ENCODE measurements around the gene SIDT1. TPM values are rescaled to one million over a fixed set of nuclear protein-coding genes. Genes with fewer than 3 reads are reported as not detected.

SIDT1 gene
- total RNA-seq, 5 donors from 2014 or later (not counting 1 experiment from before 2014, with no cell fraction given) = 44.9 to 75.5 (median 48.7) TPM

- Histone ChIP-seq H3K27me3 (replicated peaks in 1 of 2; ENCODE audit: control insufficient read depth in 2 of 2, extremely low read depth in 1 of 2, insufficient read depth in 2 of 2, low read length in 1 of 2) (no peaks in the 10 kb centered on the region), H3K36me3 (ENCODE audit: control insufficient read depth in 2 of 2, extremely low read depth in 1 of 2, insufficient read depth in 1 of 2, low read length in 1 of 2) (peaks cover 16 to 73% of the 10 kb centered on the region in 2 donors), H3K27ac (ENCODE audit: low read length) (no peak overlapping the region), H3K9me3 (no peaks in the 10 kb centered on the region), H3K4me3 (ENCODE audit: control insufficient read depth in 1 of 2, extremely low read depth in 1 of 2, low read length in 1 of 2) (no peak overlapping the region), H3K4me1 (ENCODE audit: control insufficient read depth in 1 of 2, extremely low read depth in 1 of 2, insufficient read depth in 2 of 2, low read length in 2 of 2) (no peaks in the 10 kb centered on the region)
- Mint-ChIP-seq H3K27ac (peak overlapping the region in 1 of 2 donors; percentile 18), H3K27me3 (no peaks in the 10 kb centered on the region), H3K4me3 (peak overlapping the region in 1 of 3 donors; percentile 4), H3K4me1 (peaks cover 0 to 7% (median 5%) of the 10 kb centered on the region in 3 donors), H3K36me3 (peaks cover 62% of the 10 kb centered on the region), H3K9me3 (no peaks in the 10 kb centered on the region)
- DNase-seq = peak in 4 of 35 experiments; percentile 6 to 24 (median 14)
- ATAC-seq (replicated peaks in 1 of 4) = peak in 1 of 4 experiments; percentile 50
- 80% methylated on average over 3 of the region's 10 CpGs for WGBS (ENCODE audit: insufficient coverage)
- CTCF ChIA-PET = interaction anchor here in 1 of 2 donors (0.6 kb wide), 1 partner anchor 26 kb away, joined by 3 read pairs; no protein-coding TSS in a partner anchor
- POLR2A ChIA-PET = no interaction called here
Measured at GRCh38 chr3:113626503-113627371, 94.4 kb downstream of the SIDT1 start.

DNA sequence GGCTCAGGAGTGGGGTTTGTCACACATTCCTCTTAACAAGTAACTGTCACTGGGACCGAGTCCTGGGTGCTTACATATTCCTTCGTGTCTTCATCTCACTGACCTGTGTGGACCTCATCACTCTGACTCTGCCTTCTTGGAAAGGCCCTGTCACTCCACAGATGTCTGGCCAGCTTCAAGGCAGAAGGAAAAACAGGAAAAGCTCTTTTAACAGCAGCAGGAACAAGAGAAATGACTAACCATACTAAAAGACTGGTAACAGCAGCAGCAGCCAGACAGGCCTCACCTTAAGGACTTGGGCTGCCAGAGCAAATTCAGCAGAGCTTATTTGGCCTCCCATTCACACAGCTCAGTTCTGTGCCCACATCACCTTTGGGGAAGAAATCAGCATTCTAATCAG lies 96.0 kb downstream of the SIDT1 start:
- H3K36me3 Mint-ChIP-seq = peaks cover 58% of the 10 kb centered on the region
- H3K4me1 Mint-ChIP-seq = peaks cover 0 to 7% (median 5%) of the 10 kb centered on the region in 3 donors
- Histone ChIP-seq H3K9me3 (no peaks in the 10 kb centered on the region), H3K27ac (ENCODE audit: low read length) (no peak overlapping the region), H3K27me3 (replicated peaks in 1 of 2; ENCODE audit: control insufficient read depth in 2 of 2, extremely low read depth in 1 of 2, insufficient read depth in 2 of 2, low read length in 1 of 2) (no peaks in the 10 kb centered on the region), H3K36me3 (ENCODE audit: control insufficient read depth in 2 of 2, extremely low read depth in 1 of 2, insufficient read depth in 1 of 2, low read length in 1 of 2) (peaks cover 13 to 64% of the 10 kb centered on the region in 2 donors), H3K4me1 (ENCODE audit: control insufficient read depth in 1 of 2, extremely low read depth in 1 of 2, insufficient read depth in 2 of 2, low read length in 2 of 2) (no peaks in the 10 kb centered on the region), H3K4me3 (ENCODE audit: control insufficient read depth in 1 of 2, extremely low read depth in 1 of 2, low read length in 1 of 2) (no peak overlapping the region)
- WGBS (ENCODE audit: insufficient coverage) = 100% methylated on average over 2 of the region's 2 CpGs
- no peak for DNase-seq
- H3K4me3 Mint-ChIP-seq = no peak overlapping the region
- no peaks in the 10 kb centered on the region for H3K9me3 Mint-ChIP-seq
- no peak for ATAC-seq (replicated peaks in 1 of 4)
- H3K27me3 Mint-ChIP-seq = no peaks in the 10 kb centered on the region
- CTCF ChIA-PET = no interaction called here
- no peak overlapping the region for H3K27ac Mint-ChIP-seq
- POLR2A ChIA-PET = no interaction called here

- H3K4me3 Mint-ChIP-seq = no peak overlapping the region
- CTCF ChIA-PET = interaction anchor here in 1 of 2 donors (0.6 kb wide), 1 partner anchor 16 kb away, joined by 3 read pairs; no protein-coding TSS in a partner anchor
- no peaks in the 10 kb centered on the region for H3K27me3 Mint-ChIP-seq
- ATAC-seq (replicated peaks in 1 of 4) (no peak), DNase-seq (no peak)
- H3K36me3 Mint-ChIP-seq = peaks cover 57% of the 10 kb centered on the region
- no peaks in the 10 kb centered on the region for H3K27me3 ChIP-seq (replicated peaks in 1 of 2; ENCODE audit: control insufficient read depth in 2 of 2, extremely low read depth in 1 of 2, insufficient read depth in 2 of 2, low read length in 1 of 2)
- peaks cover 0 to 10% (median 5%) of the 10 kb centered on the region in 3 donors for H3K4me1 Mint-ChIP-seq
- WGBS (ENCODE audit: insufficient coverage) = 95% methylated on average over 2 of the region's 6 CpGs
- POLR2A ChIA-PET = no interaction called here
- H3K4me1 ChIP-seq (ENCODE audit: control insufficient read depth in 1 of 2, extremely low read depth in 1 of 2, insufficient read depth in 2 of 2, low read length in 2 of 2) = no peaks in the 10 kb centered on the region
- H3K9me3 ChIP-seq = no peaks in the 10 kb centered on the region
- H3K36me3 ChIP-seq (ENCODE audit: control insufficient read depth in 2 of 2, extremely low read depth in 1 of 2, insufficient read depth in 1 of 2, low read length in 1 of 2) = peaks cover 8 to 59% of the 10 kb centered on the region in 2 donors
- H3K4me3 ChIP-seq (ENCODE audit: control insufficient read depth in 1 of 2, extremely low read depth in 1 of 2, low read length in 1 of 2) = no peak overlapping the region
- H3K27ac Mint-ChIP-seq = no peak overlapping the region
- H3K9me3 Mint-ChIP-seq = no peaks in the 10 kb centered on the region
- H3K27ac ChIP-seq (ENCODE audit: low read length) = no peak overlapping the region
Measured at GRCh38 chr3:113628788-113629187, 96.4 kb downstream of the SIDT1 start.

DNA sequence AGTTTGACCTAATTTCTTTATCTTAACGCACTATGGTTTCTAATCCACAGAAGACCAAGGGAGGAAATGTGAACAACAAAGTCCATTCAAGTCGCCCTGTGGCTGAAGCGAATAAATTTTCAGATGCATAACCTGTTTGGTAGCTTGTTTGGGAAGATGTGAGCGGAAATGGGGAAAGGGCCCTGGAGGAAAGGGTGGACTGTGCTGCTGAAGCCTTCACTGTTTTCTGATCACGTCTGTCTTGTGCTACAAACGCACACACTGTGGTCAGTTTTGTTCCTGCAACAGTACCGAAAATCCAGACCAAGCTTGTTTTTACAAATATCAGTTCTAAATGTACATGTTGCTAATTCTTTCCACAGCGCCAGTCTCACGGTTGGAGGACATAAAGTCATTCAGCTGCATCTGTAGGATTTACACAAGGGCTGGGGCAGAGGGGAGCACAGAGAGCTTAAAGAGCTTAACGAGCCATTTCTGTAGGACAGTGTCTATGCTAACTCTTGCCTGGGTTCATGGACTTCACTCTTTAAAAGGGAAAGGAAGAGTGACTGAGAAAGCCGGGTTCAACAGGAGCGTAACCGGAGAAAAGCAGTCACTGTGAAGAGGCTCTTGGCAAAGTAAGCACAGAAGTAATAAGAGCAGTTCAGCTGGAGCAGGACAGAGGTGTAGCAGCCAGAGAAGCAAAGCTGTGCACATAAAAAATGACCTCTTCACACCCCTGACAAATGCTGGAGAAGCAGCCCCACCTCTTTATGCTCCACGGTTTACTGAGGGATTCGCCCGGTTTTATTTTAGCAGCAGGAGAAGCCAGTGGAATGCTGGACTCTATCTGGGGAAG lies 97.4 kb downstream of the SIDT1 start:
- ATAC-seq (replicated peaks in 1 of 4) = no peak

DNA sequence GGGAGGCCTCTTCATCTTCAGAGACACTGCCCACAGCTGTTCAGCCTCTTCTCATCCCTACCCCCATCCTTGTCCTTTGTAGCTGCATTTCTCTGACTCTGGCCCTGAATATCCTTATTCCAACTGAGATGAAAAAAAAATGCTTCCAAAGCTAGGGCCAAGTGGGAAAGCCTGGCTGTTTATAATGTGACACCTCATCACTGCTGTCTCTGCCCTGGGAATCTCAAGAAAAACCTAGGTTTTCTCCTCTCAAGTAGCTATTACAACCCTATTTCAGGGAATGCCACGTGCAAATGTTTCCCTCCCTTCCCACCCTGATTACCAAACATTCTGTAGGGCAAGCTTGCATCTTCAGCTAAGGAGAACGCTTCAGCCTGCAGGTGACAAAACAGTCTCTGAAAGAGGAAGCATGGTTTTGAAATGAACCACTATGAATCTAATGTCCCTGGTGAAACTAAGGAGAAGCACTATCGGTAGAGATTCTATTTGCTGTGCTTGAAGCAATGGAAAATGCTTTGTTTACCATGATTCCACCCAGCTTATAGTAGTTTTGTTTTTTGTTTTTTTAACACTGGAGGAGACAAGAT lies 98.7 kb downstream of the SIDT1 start:
- peaks cover 7 to 43% of the 10 kb centered on the region in 2 donors for H3K36me3 ChIP-seq (ENCODE audit: control insufficient read depth in 2 of 2, extremely low read depth in 1 of 2, insufficient read depth in 1 of 2, low read length in 1 of 2)
- H3K27ac ChIP-seq (ENCODE audit: low read length) = no peak overlapping the region
- ChIA-PET POLR2A (no interaction called here), CTCF (interaction anchor here in 1 of 2 donors (0.7 kb wide), 1 partner anchor 11 kb away, joined by 5 read pairs; no protein-coding TSS in a partner anchor)
- Mint-ChIP-seq H3K9me3 (no peaks in the 10 kb centered on the region), H3K27ac (peak overlapping the region in 1 of 2 donors; percentile 48), H3K4me3 (no peak overlapping the region), H3K36me3 (peaks cover 39% of the 10 kb centered on the region), H3K4me1 (peaks cover 0 to 7% (median 0%) of the 10 kb centered on the region in 3 donors), H3K27me3 (no peaks in the 10 kb centered on the region)
- no peaks in the 10 kb centered on the region for H3K27me3 ChIP-seq (replicated peaks in 1 of 2; ENCODE audit: control insufficient read depth in 2 of 2, extremely low read depth in 1 of 2, insufficient read depth in 2 of 2, low read length in 1 of 2)
- DNase-seq (no peak), ATAC-seq (replicated peaks in 1 of 4) (no peak)
- WGBS (ENCODE audit: insufficient coverage) = 0% methylated on average over 1 of the region's 3 CpGs
- no peaks in the 10 kb centered on the region for H3K9me3 ChIP-seq
- no peak overlapping the region for H3K4me3 ChIP-seq (ENCODE audit: control insufficient read depth in 1 of 2, extremely low read depth in 1 of 2, low read length in 1 of 2)
- H3K4me1 ChIP-seq (ENCODE audit: control insufficient read depth in 1 of 2, extremely low read depth in 1 of 2, insufficient read depth in 2 of 2, low read length in 2 of 2) = no peaks in the 10 kb centered on the region

More for the DNA sequence above, 97.4 kb downstream of the SIDT1 start:
- no peak for DNase-seq
- Mint-ChIP-seq H3K27me3 (no peaks in the 10 kb centered on the region), H3K27ac (no peak overlapping the region), H3K4me3 (no peak overlapping the region), H3K9me3 (no peaks in the 10 kb centered on the region), H3K36me3 (peaks cover 48% of the 10 kb centered on the region), H3K4me1 (peaks cover 0 to 10% (median 5%) of the 10 kb centered on the region in 3 donors)
- POLR2A ChIA-PET = no interaction called here
- 98% methylated on average over 12 of the region's 16 CpGs for WGBS (ENCODE audit: insufficient coverage)
- no peaks in the 10 kb centered on the region for H3K27me3 ChIP-seq (replicated peaks in 1 of 2; ENCODE audit: control insufficient read depth in 2 of 2, extremely low read depth in 1 of 2, insufficient read depth in 2 of 2, low read length in 1 of 2)
- H3K9me3 ChIP-seq = no peaks in the 10 kb centered on the region
- CTCF ChIA-PET = interaction anchor here in 1 of 2 donors (0.5 kb wide), 1 partner anchor 208 kb away, joined by 5 read pairs; no protein-coding TSS in a partner anchor
- peaks cover 7 to 49% of the 10 kb centered on the region in 2 donors for H3K36me3 ChIP-seq (ENCODE audit: control insufficient read depth in 2 of 2, extremely low read depth in 1 of 2, insufficient read depth in 1 of 2, low read length in 1 of 2)
- no peak overlapping the region for H3K27ac ChIP-seq (ENCODE audit: low read length)
- H3K4me3 ChIP-seq (ENCODE audit: control insufficient read depth in 1 of 2, extremely low read depth in 1 of 2, low read length in 1 of 2) = no peak overlapping the region
- no peaks in the 10 kb centered on the region for H3K4me1 ChIP-seq (ENCODE audit: control insufficient read depth in 1 of 2, extremely low read depth in 1 of 2, insufficient read depth in 2 of 2, low read length in 2 of 2)

DNA sequence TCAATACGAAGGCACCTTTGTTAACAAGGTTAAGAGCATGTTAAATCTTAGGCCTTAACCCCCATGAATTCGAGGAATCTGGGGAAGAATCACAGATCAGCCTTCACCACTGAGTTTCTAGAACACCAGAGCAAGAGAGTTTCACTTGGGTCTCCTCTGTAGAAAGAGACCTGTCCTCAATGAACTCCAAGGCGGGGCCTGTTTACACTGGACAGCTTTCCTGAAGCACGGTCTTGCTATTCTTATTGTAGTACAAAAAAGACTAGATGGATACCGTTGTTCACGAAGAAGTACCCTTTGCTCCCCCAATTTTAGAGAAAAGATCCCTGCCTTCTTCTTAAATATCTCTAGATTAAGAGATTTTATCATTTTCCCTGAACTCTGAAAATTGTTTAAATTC lies 99.2 kb downstream of the SIDT1 start:
- no peak overlapping the region for H3K4me3 ChIP-seq (ENCODE audit: control insufficient read depth in 1 of 2, extremely low read depth in 1 of 2, low read length in 1 of 2)
- 100% methylated on average over 4 of the region's 6 CpGs for WGBS (ENCODE audit: insufficient coverage)
- no peak overlapping the region for H3K27ac ChIP-seq (ENCODE audit: low read length)
- peaks cover 7 to 39% of the 10 kb centered on the region in 2 donors for H3K36me3 ChIP-seq (ENCODE audit: control insufficient read depth in 2 of 2, extremely low read depth in 1 of 2, insufficient read depth in 1 of 2, low read length in 1 of 2)
- H3K4me1 ChIP-seq (ENCODE audit: control insufficient read depth in 1 of 2, extremely low read depth in 1 of 2, insufficient read depth in 2 of 2, low read length in 2 of 2) = no peaks in the 10 kb centered on the region
- DNase-seq = no peak
- ChIA-PET POLR2A (no interaction called here), CTCF (interaction anchor here in 1 of 2 donors (0.7 kb wide), 1 partner anchor 11 kb away, joined by 5 read pairs; no protein-coding TSS in a partner anchor)
- Mint-ChIP-seq H3K4me1 (peaks cover 0 to 5% (median 0%) of the 10 kb centered on the region in 3 donors), H3K27ac (no peak overlapping the region), H3K9me3 (no peaks in the 10 kb centered on the region), H3K27me3 (no peaks in the 10 kb centered on the region), H3K4me3 (no peak overlapping the region), H3K36me3 (peaks cover 34% of the 10 kb centered on the region)
- H3K27me3 ChIP-seq (replicated peaks in 1 of 2; ENCODE audit: control insufficient read depth in 2 of 2, extremely low read depth in 1 of 2, insufficient read depth in 2 of 2, low read length in 1 of 2) = no peaks in the 10 kb centered on the region
- ATAC-seq (replicated peaks in 1 of 4) = no peak
- no peaks in the 10 kb centered on the region for H3K9me3 ChIP-seq
